ENCODE results near the gene ZNF346.

- TF ChIP-seq CTCF (conservative IDR thresholded peaks at IDR 0.05; ENCODE audit: low read depth, low read length) (no peak), EZH2 (IDR thresholded peaks at IDR 0.05; ENCODE audit: borderline replicate concordance, low read depth, low read length, poor library complexity, severe bottlenecking) (no peak)
Measured at GRCh38 chr5:177103523-177104253, 81.2 kb downstream of the ZNF346 start.

Data from A673 (cell line).